Activated CD8-positive, alpha-beta T cell treated with anti-CD3 and anti-CD28 coated beads for 36 hours (primary cell): ENCODE data around the gene PTPRCAP. TPM values are rescaled to one million over a fixed set of nuclear protein-coding genes. Genes with fewer than 3 reads are reported as not detected.
"Not testable (repeated sequence)": the region's sequence is repeated elsewhere in the genome, so short reads cannot be mapped to it uniquely, and the experiment has no call there.

Experiments
- ATAC-seq: fragments of 200-7000 bp; cut with Tn5 transposase; one replicate; pipeline ENCODE4 v1.10.0; 2021; ENCODE audit warnings: mild to moderate bottlenecking, moderate library complexity
- CTCF ChIA-PET: fragments of 350-600 bp; sonication (Branson Sonifier 250); formaldehyde crosslinking; loops from one replicate; lab custom pipeline; 2021; ENCODE audit warnings: antibody characterized with exemption; lab: Charles Lee
- POLR2A ChIA-PET: fragments of 350-600 bp; sonication (Branson Sonifier 250); formaldehyde crosslinking; loops from one replicate; lab custom pipeline; 2021; ENCODE audit warnings: antibody characterized with exemption; lab: Charles Lee
- DNase-seq: peaks from one replicate; pipeline ENCODE4 v3.0.0-alpha.2; 2020
- H3K27ac Mint-ChIP-seq: one replicate; pipeline ENCODE4 v1.8.0; 2021; ENCODE audit warnings: mild to moderate bottlenecking, mixed read lengths
- H3K27me3 Mint-ChIP-seq: one replicate; pipeline ENCODE4 v1.8.0; 2021; ENCODE audit warnings: mixed read lengths
- H3K36me3 Mint-ChIP-seq: one replicate; pipeline ENCODE4 v1.8.0; 2021; ENCODE audit warnings: low read depth, mixed read lengths
- H3K4me1 Mint-ChIP-seq: one replicate; pipeline ENCODE4 v1.8.0; 2021; ENCODE audit warnings: low read depth, mixed read lengths
- H3K4me3 Mint-ChIP-seq: one replicate; pipeline ENCODE4 v1.8.0; 2021; ENCODE audit warnings: mild to moderate bottlenecking, moderate library complexity, mixed read lengths
- H3K9me3 Mint-ChIP-seq: one replicate; pipeline ENCODE4 v1.8.0; 2021; ENCODE audit warnings: mixed read lengths
- intact Hi-C: fragments of 100-400 bp; cut with micrococcal nuclease; formaldehyde crosslinking; loops from one replicate; pipeline ENCODE4 v1.10.0; 2022
- total RNA-seq, 2 experiments: library from RNA; stranded (reverse); gene quantifications; one replicate each; pipeline ENCODE4 v1.2.3, GENCODE V29; 2021
- TF ChIP-seq, protein P1 (sequence below): fragments of 200-600 bp; IDR thresholded peaks from one replicate; pipeline ENCODE4 v1.8.0; 2022; ENCODE audit warnings: antibody characterized with exemption, mild to moderate bottlenecking

PTPRCAP gene
- total RNA-seq, 2 experiments from 2014 or later, result 107 to 114 TPM

DNA sequence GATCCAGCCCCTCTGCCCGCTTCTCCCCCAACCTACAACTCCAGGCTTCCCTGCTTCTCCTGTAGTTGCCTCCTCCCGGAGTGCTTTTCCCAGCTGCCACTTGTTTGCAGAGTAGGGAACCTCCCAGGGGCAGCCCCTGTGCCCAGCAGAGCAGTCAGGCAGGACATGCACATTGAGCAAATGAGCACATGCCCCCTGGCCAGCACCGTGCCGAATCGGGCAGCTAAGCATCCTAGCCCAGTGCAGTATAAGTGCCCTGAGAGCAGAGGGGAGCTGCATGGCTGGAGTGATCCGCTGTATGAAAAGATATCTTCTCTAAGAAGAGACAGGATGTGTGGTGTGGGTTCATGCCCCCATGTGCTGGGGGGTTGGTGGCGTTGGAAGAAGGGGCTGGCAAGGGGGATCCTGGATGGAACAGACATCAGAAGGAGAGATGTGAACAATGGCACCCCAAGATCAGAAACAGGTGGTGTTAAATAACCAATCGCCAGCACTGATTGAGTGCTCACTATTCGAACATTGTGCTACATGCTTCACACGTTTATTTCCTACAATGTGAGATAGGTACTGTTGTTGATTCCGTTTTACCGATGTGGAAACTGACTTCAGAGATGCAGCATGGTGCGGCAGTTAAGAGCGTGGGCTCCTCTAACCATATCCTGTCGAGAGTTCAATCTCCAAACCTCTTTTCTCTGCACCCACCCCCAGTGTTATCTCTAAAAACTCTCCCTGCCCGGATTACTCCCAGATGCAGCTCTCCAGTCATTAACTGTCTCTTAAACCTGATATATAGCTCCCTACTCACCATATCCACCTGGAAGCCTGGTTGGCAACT lies 46.6 kb upstream of the PTPRCAP start:
- peak overlapping the region; percentile 79 for H3K4me3 Mint-ChIP-seq
- DNase-seq (peak; percentile 81), ATAC-seq (peak; percentile 18)
- H3K4me1 Mint-ChIP-seq, result peaks cover 41% of the 10 kb centered on the region
- H3K36me3 Mint-ChIP-seq, result peaks cover 46% of the 10 kb centered on the region
- H3K9me3 Mint-ChIP-seq, result no peaks in the 10 kb centered on the region
- TF ChIP-seq, protein P1, sequence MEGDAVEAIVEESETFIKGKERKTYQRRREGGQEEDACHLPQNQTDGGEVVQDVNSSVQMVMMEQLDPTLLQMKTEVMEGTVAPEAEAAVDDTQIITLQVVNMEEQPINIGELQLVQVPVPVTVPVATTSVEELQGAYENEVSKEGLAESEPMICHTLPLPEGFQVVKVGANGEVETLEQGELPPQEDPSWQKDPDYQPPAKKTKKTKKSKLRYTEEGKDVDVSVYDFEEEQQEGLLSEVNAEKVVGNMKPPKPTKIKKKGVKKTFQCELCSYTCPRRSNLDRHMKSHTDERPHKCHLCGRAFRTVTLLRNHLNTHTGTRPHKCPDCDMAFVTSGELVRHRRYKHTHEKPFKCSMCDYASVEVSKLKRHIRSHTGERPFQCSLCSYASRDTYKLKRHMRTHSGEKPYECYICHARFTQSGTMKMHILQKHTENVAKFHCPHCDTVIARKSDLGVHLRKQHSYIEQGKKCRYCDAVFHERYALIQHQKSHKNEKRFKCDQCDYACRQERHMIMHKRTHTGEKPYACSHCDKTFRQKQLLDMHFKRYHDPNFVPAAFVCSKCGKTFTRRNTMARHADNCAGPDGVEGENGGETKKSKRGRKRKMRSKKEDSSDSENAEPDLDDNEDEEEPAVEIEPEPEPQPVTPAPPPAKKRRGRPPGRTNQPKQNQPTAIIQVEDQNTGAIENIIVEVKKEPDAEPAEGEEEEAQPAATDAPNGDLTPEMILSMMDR, result no peak
- no peaks in the 10 kb centered on the region for H3K27me3 Mint-ChIP-seq
- POLR2A ChIA-PET, result interaction anchor here (0.5 to 10.7 kb wide), 26 partner anchors 9 to 212 kb away, joined by 3 to 108 read pairs (median 5); partner anchors contain the start of genes CDK2AP2, CORO1B, GSTP1 and PITPNM1
- CTCF ChIA-PET, result interaction anchor here (1.0 to 2.1 kb wide), 3 partner anchors 12 to 80 kb away, joined by 3 to 6 read pairs (median 5); partner anchors contain the start of gene TBC1D10C
- intact Hi-C loops, result loop anchor here (1.0 to 10.0 kb wide), 3 partner anchors 22 to 79 kb away; partner anchors contain the start of genes PPP1CA, PTPRCAP and TBC1D10C
- peak overlapping the region; percentile 97 for H3K27ac Mint-ChIP-seq

DNA sequence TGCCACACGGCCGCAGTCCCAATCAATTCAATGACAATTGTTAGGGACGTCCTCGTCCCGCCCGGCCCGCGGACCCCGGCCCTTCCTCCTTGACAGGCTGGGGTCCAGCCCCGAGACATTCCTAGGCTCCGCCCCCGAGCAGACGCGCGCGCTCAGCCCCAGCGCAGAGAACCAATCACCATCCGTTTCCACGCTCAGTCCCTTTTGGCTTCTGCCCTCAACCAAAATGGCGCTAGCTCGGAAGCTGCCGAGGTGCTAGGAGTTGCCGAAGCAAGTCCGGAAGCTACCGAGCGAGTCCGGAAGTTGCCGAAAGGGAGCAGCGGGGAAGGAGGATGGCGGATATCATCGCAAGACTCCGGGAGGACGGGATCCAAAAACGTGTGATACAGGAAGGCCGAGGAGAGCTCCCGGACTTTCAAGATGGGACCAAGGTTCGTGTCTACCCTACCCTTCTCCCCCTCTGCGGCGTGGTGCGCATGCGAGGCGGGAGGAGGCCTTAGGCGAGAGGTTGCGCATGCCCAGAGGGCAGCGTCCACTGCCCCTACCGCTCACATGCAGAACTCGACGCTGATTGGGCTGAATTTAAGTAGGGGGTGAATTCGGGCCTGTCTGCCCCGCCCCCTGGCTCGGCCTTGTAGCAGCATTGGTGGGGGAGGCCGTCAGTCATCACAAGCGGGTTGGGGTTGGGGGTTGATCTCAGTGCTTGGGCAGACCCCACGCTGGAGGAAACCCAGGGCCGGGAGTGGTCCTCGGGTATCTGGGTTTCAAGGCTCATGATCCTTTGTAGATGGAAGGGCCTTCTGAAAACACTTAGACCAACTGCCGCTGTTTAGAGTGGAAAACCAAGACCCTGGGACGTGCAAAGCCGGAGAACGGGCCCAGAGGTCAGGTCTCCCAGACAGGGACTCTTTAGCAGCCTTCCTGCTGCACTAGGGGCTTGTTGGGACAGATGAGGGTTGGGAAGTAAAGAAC lies 45.6 kb upstream of the PTPRCAP start, which contains the start of gene AIP:
Gene AIP (plus strand): TSS at position 200 of the 972 bp plus-strand sequence. CDS start 133 bp downstream, at position 333.
- H3K4me1 Mint-ChIP-seq, result peaks cover 31% of the 10 kb centered on the region

DNA sequence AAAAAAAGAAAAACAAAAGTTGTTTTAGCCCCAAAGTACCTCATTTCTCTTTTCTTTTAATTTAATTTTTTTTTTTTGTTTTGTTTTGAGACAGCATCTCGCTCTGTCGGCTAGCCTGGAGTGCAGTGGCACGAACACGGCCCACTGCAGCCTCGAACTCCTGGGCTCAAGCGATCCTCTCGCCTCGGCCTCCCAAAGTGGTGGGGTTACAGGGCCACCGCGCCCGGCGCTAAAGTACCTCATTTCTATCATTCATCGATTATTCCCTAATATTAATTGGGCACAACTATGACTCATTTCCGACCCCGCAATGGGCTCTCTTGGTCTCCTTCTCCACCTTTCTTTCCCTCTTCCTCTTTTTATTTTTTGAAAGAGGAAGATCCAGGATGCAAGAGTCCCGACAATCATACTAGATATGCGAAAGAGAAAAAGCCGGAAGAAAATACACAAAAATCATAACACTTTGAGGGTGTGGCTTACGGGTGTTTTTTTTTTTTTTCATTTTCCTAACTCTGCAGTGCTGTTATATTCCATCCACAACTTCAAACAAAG lies 44.9 kb upstream of the PTPRCAP start:
- TF ChIP-seq, protein P1, result no peak
- ATAC-seq (no peak), DNase-seq (no peak)
- peak overlapping the region; percentile 79 for H3K4me3 Mint-ChIP-seq
- peaks cover 24% of the 10 kb centered on the region for H3K4me1 Mint-ChIP-seq
- H3K36me3 Mint-ChIP-seq, result peaks cover 30% of the 10 kb centered on the region
- no peaks in the 10 kb centered on the region for H3K9me3 Mint-ChIP-seq
- peak overlapping the region; percentile 97 for H3K27ac Mint-ChIP-seq
- POLR2A ChIA-PET, result interaction anchor here (0.6 to 8.0 kb wide), 10 partner anchors 13 to 82 kb away, joined by 3 to 81 read pairs (median 5); partner anchors contain the start of genes CDK2AP2, PTPRCAP and TMEM134
- H3K27me3 Mint-ChIP-seq, result no peaks in the 10 kb centered on the region
- CTCF ChIA-PET, result interaction anchor here (0.7 to 2.1 kb wide), 6 partner anchors 10 to 131 kb away, joined by 3 to 6 read pairs (median 3); partner anchors contain the start of genes PTPRCAP and TMEM134
- intact Hi-C loops, result loop anchor here (5.0 to 10.0 kb wide), 2 partner anchors 45 to 78 kb away; partner anchors contain the start of genes PPP1CA, PTPRCAP and TBC1D10C

More for the DNA sequence above, 45.6 kb upstream of the PTPRCAP start, which contains the start of gene AIP:
- CTCF ChIA-PET, result interaction anchor here (0.7 to 2.1 kb wide), 6 partner anchors 11 to 132 kb away, joined by 3 to 6 read pairs (median 3); partner anchors contain the start of gene PTPRCAP
- intact Hi-C loops, result loop anchor here (5.0 to 10.0 kb wide), 2 partner anchors 46 to 78 kb away; partner anchors contain the start of genes PPP1CA, PTPRCAP and TBC1D10C
- DNase-seq (peak; percentile 99), ATAC-seq (peak; percentile 68)
- Mint-ChIP-seq H3K27me3 (no peaks in the 10 kb centered on the region), H3K27ac (peak within 1 kb of the TSS; percentile 97), H3K4me3 (peak within 1 kb of the TSS; percentile 79), H3K9me3 (no peaks in the 10 kb centered on the region), H3K36me3 (peaks cover 38% of the 10 kb centered on the region)
- TF ChIP-seq, protein P1, result no peak
- POLR2A ChIA-PET, result interaction anchor here (0.6 to 10.7 kb wide), 16 partner anchors 12 to 205 kb away, joined by 3 to 108 read pairs (median 5); partner anchors contain the start of genes CDK2AP2, PITPNM1, PTPRCAP and TMEM134

DNA sequence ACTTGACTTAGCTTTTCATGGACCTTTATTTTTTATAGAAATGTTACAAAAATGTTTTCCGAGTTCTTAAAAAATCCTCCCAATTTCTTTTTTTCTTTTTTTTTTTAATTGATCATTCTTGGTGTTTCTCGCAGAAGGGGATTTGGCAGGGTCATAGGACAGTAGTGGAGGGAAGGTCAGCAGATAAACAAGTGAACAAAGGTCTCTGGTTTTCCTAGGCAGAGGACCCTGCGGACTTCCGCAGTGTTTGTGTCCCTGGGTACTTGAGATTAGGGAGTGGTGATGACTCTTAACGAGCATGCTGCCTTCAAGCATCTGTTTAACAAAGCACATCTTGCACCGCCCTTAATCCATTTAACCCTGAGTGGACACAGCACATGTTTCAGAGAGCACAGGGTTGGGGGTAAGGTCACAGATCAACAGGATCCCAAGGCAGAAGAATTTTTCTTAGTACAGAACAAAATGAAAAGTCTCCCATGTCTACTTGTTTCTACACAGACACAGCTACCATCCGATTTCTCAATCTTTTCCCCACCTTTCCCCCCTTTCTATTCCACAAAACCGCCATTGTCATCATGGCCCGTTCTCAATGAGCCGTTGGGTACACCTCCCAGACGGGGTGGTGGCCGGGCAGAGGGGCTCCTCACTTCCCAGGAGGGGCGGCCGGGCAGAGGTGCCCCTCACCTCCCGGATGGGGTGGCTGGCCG lies 40.0 kb upstream of the PTPRCAP start:
- intact Hi-C loops, H3K27me3 Mint-ChIP-seq, H3K36me3 Mint-ChIP-seq, DNase-seq, H3K4me3 Mint-ChIP-seq, H3K27ac Mint-ChIP-seq, H3K9me3 Mint-ChIP-seq, H3K4me1 Mint-ChIP-seq, ATAC-seq: not testable (repeated sequence)
- ChIA-PET POLR2A (interaction anchor here (1.1 kb wide), 1 partner anchor 13 kb away, joined by 3 read pairs; no protein-coding TSS in a partner anchor), CTCF (interaction anchor here (1.1 kb wide), 1 partner anchor 95 kb away, joined by 3 read pairs; no protein-coding TSS in a partner anchor)

DNA sequence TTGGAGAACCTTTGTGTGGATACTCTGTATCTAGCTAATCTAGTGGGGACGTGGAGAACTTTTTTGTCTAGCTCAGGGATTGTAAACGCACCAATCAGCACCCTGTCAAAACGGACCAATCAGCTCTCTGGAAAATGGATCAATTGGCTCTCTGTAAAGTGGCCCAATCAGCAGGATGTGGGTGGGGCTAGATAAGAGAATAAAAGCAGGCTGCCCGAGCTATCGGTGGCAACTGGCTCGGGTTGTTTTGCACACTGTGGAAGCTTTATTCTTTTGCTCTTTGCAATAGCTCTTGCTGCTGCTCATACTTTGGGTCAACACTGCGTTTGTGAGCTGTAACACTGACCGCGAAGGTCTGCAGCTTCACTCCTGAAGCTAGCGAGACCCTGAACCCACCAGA lies 39.2 kb upstream of the PTPRCAP start:
- H3K27me3 Mint-ChIP-seq, ATAC-seq, DNase-seq, H3K36me3 Mint-ChIP-seq, H3K4me3 Mint-ChIP-seq, H3K27ac Mint-ChIP-seq, H3K4me1 Mint-ChIP-seq, H3K9me3 Mint-ChIP-seq, intact Hi-C loops: not testable (repeated sequence)
- ChIA-PET POLR2A (interaction anchor here (1.1 to 1.5 kb wide), 2 partner anchors 9 to 12 kb away, joined by 3 read pairs; no protein-coding TSS in a partner anchor), CTCF (interaction anchor here (1.1 kb wide), 1 partner anchor 95 kb away, joined by 3 read pairs; no protein-coding TSS in a partner anchor)
